ENCODE results near the gene CYSTM1. TPM values are rescaled to one million over a fixed set of nuclear protein-coding genes. Genes with fewer than 3 reads are reported as not detected.

CYSTM1 gene
- total and polyA plus RNA-seq, 2 donors (not counting 3 experiments of a cell fraction or from before 2014, with no cell fraction given), result 28.9 to 41.5 TPM

- intact Hi-C loops (cut with micrococcal nuclease), result no loop called here
- no TSS peak for BruUV-seq (replicated peaks)
- H2AFZ ChIP-seq (ENCODE audit: low read depth, low read length), result peak overlapping the region; percentile 64
Measured at GRCh38 chr5:140182803-140183367, 7.9 kb downstream of the CYSTM1 start.

More at GRCh38 chr5:140182803-140183367, 7.9 kb downstream of the CYSTM1 start:
- Histone ChIP-seq H3K9ac (replicated peaks; ENCODE audit: extremely low read depth, insufficient read depth, low read length) (no peak overlapping the region), H3K27ac (ENCODE audit: insufficient read depth, low read depth, low read length) (no peak overlapping the region), H3K9me3 (replicated peaks; ENCODE audit: control insufficient read depth, insufficient read depth, low read length) (no peaks in the 10 kb centered on the region), H3K79me2 (ENCODE audit: control insufficient read depth, insufficient read depth, low read length) (no peaks in the 10 kb centered on the region), H4K20me1 (replicated peaks; ENCODE audit: control insufficient read depth, extremely low read depth, insufficient read depth, low read length) (no peaks in the 10 kb centered on the region), H3K4me3 (replicated peaks in 1 of 3; ENCODE audit: insufficient read depth in 1 of 3, low read depth in 1 of 3, low read length in 3 of 3) (no peak overlapping the region), H3K36me3 (ENCODE audit: control insufficient read depth in 2 of 2, extremely low read depth in 1 of 2, insufficient read depth in 2 of 2, low read length in 2 of 2) (no peaks in the 10 kb centered on the region), H3K9me1 (replicated peaks; ENCODE audit: control insufficient read depth, extremely low read depth, insufficient read depth, low read length) (no peaks in the 10 kb centered on the region), H3K4me1 (ENCODE audit: control insufficient read depth, extremely low read depth, insufficient read depth, low read length) (no peaks in the 10 kb centered on the region), H3K4me2 (ENCODE audit: insufficient read depth, low read length) (no peak overlapping the region), H3K27me3 (ENCODE audit: control insufficient read depth in 2 of 2, insufficient read depth in 2 of 2, low read length in 2 of 2) (no peaks in the 10 kb centered on the region)
- DNase-seq (ENCODE audit: low read depth, low spot score) (peak; percentile 36), FAIRE-seq (no peak)
- CTCF ChIA-PET, result interaction anchor here (1.0 to 1.1 kb wide), 3 partner anchors 54 to 110 kb away, joined by 3 read pairs; no protein-coding TSS in a partner anchor
- POLR2A ChIA-PET, result no interaction called here
- dilution Hi-C loops (cut with MboI; ENCODE audit: extremely low pct_ligation_motif_present, low sequenced_read_pairs), result no loop called here
- TF ChIP-seq MAX (IDR thresholded peaks at IDR 0.05; ENCODE audit: insufficient read depth, insufficient read length) (no peak), POLR2AphosphoS5 (IDR thresholded peaks at IDR 0.05; ENCODE audit: insufficient read depth, low read depth, low read length) (no peak), GATA2 (IDR thresholded peaks at IDR 0.05; ENCODE audit: insufficient read depth, insufficient read length, low read depth, low read length) (no peak), EZH2 (IDR thresholded peaks at IDR 0.05; ENCODE audit: borderline replicate concordance, low read depth, low read length, severe bottlenecking) (no peak), MYC (IDR thresholded peaks at IDR 0.05; ENCODE audit: low read depth, low read length) (no peak), JUN (IDR thresholded peaks at IDR 0.05; ENCODE audit: borderline replicate concordance, insufficient read depth, insufficient read length, low read depth) (no peak), POLR2A (IDR thresholded peaks at IDR 0.05; ENCODE audit: low read depth, low read length) (no peak), FOS (IDR thresholded peaks at IDR 0.05; ENCODE audit: borderline replicate concordance, insufficient read depth, low read length) (no peak), CTCF (IDR thresholded peaks at IDR 0.05; ENCODE audit: extremely low read depth in 1 of 2, insufficient read depth in 1 of 2, low read depth in 1 of 2, low read length in 2 of 2) (no peak)
